HEK293T (cell line): Measurements from ENCODE around the gene MC1R.
"Not testable (repeated sequence)": the region's sequence is repeated elsewhere in the genome, so short reads cannot be mapped to it uniquely, and the experiment has no call there.

Source experiments
- CTCF ChIA-PET: fragments of 350-600 bp; formaldehyde crosslinking; extraction: SDS; loops from one replicate; lab custom pipeline; 2021; ENCODE audit warnings: antibody characterized with exemption, inconsistent platforms; lab: Yijun Ruan, JAX
- POLR2A ChIA-PET: fragments of 350-600 bp; formaldehyde crosslinking; extraction: SDS; loops from one replicate; lab custom pipeline; 2020; ENCODE audit warnings: antibody characterized with exemption, inconsistent platforms; lab: Yijun Ruan, JAX
- DNase-seq: peaks from one replicate; pipeline ENCODE4 v3.0.0; 2012; ENCODE audit warnings: mixed read lengths; ENCODE audit errors: extremely low spot score
- ARNT ChIP-seq: fragments of 450-650 bp; IDR thresholded peaks from 2 replicates; pipeline ENCODE4 v1.6.1; 2017; ENCODE audit warnings: mild to moderate bottlenecking
- BHLHE40 ChIP-seq: fragments of 450-650 bp; IDR thresholded peaks from 2 replicates; pipeline ENCODE4 v1.6.1; 2016; ENCODE audit warnings: mild to moderate bottlenecking, moderate library complexity, borderline replicate concordance
- CTBP1 ChIP-seq: fragments of 450-650 bp; IDR thresholded peaks from 2 replicates; pipeline ENCODE4 v1.6.1; 2016; ENCODE audit warnings: borderline replicate concordance
- ELF4 ChIP-seq: fragments of 450-650 bp; IDR thresholded peaks from 2 replicates; pipeline ENCODE4 v1.6.1; 2017; ENCODE audit warnings: antibody characterized with exemption
- FOXA1 ChIP-seq: fragments of 450-650 bp; IDR thresholded peaks from 2 replicates; pipeline ENCODE4 v1.6.1; 2016; ENCODE audit warnings: mild to moderate bottlenecking
- FOXK2 ChIP-seq: fragments of 450-650 bp; IDR thresholded peaks from 2 replicates; pipeline ENCODE4 v1.6.1; 2016; ENCODE audit warnings: mild to moderate bottlenecking
- FOXM1 ChIP-seq: fragments of 450-650 bp; IDR thresholded peaks from 2 replicates; pipeline ENCODE4 v1.6.1; 2017; ENCODE audit warnings: mild to moderate bottlenecking, borderline replicate concordance
- HDGF ChIP-seq: fragments of 450-650 bp; IDR thresholded peaks from 2 replicates; pipeline ENCODE4 v1.6.1; 2017; ENCODE audit warnings: antibody characterized with exemption, borderline replicate concordance
- L3MBTL2 ChIP-seq: fragments of 450-650 bp; conservative IDR thresholded peaks from 2 replicates; pipeline ENCODE4 v1.6.1; 2016; ENCODE audit warnings: mild to moderate bottlenecking
- LEF1 ChIP-seq: fragments of 450-650 bp; IDR thresholded peaks from 2 replicates; pipeline ENCODE4 v1.6.1; 2017; ENCODE audit warnings: mild to moderate bottlenecking, borderline replicate concordance
- NFRKB ChIP-seq: fragments of 450-650 bp; IDR thresholded peaks from 2 replicates; pipeline ENCODE4 v1.6.1; 2016; ENCODE audit warnings: mild to moderate bottlenecking, moderate library complexity
- SP1 ChIP-seq: fragments of 450-650 bp; IDR thresholded peaks from 2 replicates; pipeline ENCODE4 v1.6.1; 2017
- SUZ12 ChIP-seq: fragments of 450-650 bp; IDR thresholded peaks from 2 replicates; pipeline ENCODE4 v1.6.1; 2016; ENCODE audit warnings: mild to moderate bottlenecking
- TARDBP ChIP-seq: fragments of 450-650 bp; IDR thresholded peaks from 2 replicates; pipeline ENCODE4 v1.6.1; 2016
- ZNF384 ChIP-seq: fragments of 450-650 bp; IDR thresholded peaks from 2 replicates; pipeline ENCODE4 v1.6.1; 2016
- TF ChIP-seq, protein P1 (sequence below): fragments of 450-650 bp; IDR thresholded peaks from 2 replicates; pipeline ENCODE4 v1.6.1; 2016

Gene MC1R

DNA sequence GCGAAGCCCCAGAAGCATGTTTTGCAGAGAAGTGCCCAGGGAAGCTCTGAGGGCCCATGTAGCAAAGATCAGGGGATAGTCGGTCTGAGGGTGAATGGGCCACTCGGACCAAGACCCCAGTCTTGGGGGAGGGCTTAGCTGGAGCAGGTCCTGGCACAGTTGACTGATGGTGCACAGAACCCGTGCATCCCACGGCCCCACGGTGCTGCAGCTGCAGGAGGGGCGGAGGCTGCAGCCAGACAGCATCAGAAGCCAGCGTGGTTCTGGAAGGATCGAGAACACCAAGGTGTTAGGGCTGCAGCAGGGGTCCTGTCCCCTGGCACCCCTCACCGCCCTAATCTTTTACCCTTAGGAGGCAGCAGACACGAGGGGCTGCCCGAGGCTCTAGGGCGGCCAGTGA lies 6.5 kb upstream of the MC1R start:
- ChIA-PET POLR2A (interaction anchor here (1.0 kb wide), 1 partner anchor 39 kb away, joined by 3 read pairs; the partner anchor contains the start of gene TCF25), CTCF (no interaction called here)
- TF ChIP-seq SUZ12 (no peak), FOXA1 (no peak), CTBP1 (no peak)
- TF ChIP-seq, protein P1, sequence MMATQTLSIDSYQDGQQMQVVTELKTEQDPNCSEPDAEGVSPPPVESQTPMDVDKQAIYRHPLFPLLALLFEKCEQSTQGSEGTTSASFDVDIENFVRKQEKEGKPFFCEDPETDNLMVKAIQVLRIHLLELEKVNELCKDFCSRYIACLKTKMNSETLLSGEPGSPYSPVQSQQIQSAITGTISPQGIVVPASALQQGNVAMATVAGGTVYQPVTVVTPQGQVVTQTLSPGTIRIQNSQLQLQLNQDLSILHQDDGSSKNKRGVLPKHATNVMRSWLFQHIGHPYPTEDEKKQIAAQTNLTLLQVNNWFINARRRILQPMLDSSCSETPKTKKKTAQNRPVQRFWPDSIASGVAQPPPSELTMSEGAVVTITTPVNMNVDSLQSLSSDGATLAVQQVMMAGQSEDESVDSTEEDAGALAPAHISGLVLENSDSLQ = no peak
- DNase-seq = no peak

- ChIA-PET POLR2A (interaction anchor here (1.0 kb wide), 1 partner anchor 39 kb away, joined by 3 read pairs; the partner anchor contains the start of gene TCF25), CTCF (no interaction called here)
- no peak for DNase-seq
- no peak for TF ChIP-seq FOXK2
- no peak for TF ChIP-seq FOXA1
- no peak for TF ChIP-seq CTBP1
- TF ChIP-seq ELF4 = no peak
- TF ChIP-seq L3MBTL2 = no peak
- TF ChIP-seq ARNT = no peak
- TF ChIP-seq FOXM1 = no peak
- TF ChIP-seq HDGF = no peak
- no peak for TF ChIP-seq LEF1
- no peak for TF ChIP-seq NFRKB
- TF ChIP-seq SUZ12 = no peak
- TF ChIP-seq ZNF384 = no peak
- TF ChIP-seq, protein P1 = no peak
- no peak for TF ChIP-seq SP1
- no peak for TF ChIP-seq TARDBP
- no peak for TF ChIP-seq BHLHE40
Observed at GRCh38 chr16:89912627-89913026, 6.0 kb upstream of the MC1R start.

GRCh38 chr16:89913408-89914387 lies 5.0 kb upstream of the MC1R start:
- CTCF ChIA-PET = no interaction called here

GRCh38 chr16:89914642-89915285 lies 3.9 kb upstream of the MC1R start:
- peak; percentile 83 for TF ChIP-seq TARDBP
- DNase-seq, CTCF ChIA-PET, POLR2A ChIA-PET: not testable (repeated sequence)

More at GRCh38 chr16:89913408-89914387, 5.0 kb upstream of the MC1R start:
- TF ChIP-seq FOXK2 (no peak), SUZ12 (no peak), L3MBTL2 (no peak), BHLHE40 (no peak), TARDBP (peak; percentile 94)
- DNase-seq = no peak
- POLR2A ChIA-PET = no interaction called here

DNA sequence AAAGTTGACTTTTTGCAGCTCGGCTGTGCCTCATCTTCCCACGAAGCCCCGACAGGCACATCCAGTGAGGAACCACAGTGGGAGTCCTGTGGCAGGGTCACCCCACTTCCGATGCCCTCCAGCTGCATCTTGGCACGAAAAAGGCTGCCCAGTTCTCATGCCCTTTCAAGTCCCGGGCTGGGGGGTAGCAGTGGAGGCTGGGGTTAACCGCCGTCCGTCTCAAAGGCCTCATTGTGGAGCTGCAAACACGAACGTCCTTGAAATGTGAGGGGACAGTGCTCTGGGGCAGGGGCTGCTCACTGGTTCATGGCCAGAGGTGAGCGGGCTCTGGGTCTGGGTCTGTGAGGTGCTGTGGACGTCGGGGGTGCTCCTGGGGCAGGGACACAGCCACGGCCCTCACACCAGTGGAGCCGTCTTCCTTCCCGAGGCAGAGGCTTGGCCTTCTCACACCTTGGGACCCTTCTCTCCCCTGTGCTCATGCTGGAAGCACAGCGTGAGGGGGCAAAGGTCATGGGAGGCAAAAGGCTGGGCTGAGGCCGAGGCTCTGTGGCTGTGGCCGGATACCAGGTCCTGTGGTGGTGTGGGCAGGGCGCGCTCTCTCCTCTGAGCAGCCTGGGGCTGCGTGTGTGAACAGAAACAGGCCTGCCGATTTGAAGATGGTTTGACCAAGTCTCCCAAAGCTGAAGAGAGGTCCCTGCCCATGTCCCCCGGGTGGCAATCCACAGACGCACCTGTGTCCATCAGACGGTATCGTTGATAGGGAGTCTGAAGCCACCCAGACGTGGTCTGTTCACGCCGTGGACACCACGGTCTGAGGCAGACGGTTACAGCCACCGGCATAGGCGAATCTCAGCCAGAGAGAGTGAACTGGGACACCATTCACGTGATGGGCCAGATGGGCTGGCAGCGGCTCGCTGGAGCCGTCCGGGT lies 3.1 kb upstream of the MC1R start:
- POLR2A ChIA-PET = no interaction called here
- no peak for TF ChIP-seq CTBP1
- TF ChIP-seq FOXK2 = no peak
- TF ChIP-seq HDGF = no peak
- no peak for TF ChIP-seq SP1
- TF ChIP-seq ELF4 = no peak
- no peak for TF ChIP-seq TARDBP
- no peak for TF ChIP-seq LEF1
- no peak for TF ChIP-seq L3MBTL2
- no peak for TF ChIP-seq ARNT
- no peak for TF ChIP-seq NFRKB
- no peak for TF ChIP-seq FOXM1
- TF ChIP-seq, protein P1 = no peak
- TF ChIP-seq BHLHE40 = no peak
- no peak for TF ChIP-seq FOXA1
- TF ChIP-seq SUZ12 = no peak
- no peak for TF ChIP-seq ZNF384
- no peak for DNase-seq
- CTCF ChIA-PET = interaction anchor here (0.6 kb wide), 1 partner anchor 427 kb away, joined by 3 read pairs; no protein-coding TSS in a partner anchor
